HG03108 (cell line): ENCODE measurements around the gene MMP15.
"Not testable (repeated sequence)": the region's sequence is repeated elsewhere in the genome, so short reads cannot be mapped to it uniquely, and the experiment has no call there.

ENCODE experiments used
- ATAC-seq: cut with Tn5 transposase; IDR thresholded peaks from one replicate; pipeline ENCODE4 v1.9.1; 2021; ENCODE audit warnings: moderate library complexity; ENCODE audit not compliant: unreplicated experiment

MMP15 gene

DNA sequence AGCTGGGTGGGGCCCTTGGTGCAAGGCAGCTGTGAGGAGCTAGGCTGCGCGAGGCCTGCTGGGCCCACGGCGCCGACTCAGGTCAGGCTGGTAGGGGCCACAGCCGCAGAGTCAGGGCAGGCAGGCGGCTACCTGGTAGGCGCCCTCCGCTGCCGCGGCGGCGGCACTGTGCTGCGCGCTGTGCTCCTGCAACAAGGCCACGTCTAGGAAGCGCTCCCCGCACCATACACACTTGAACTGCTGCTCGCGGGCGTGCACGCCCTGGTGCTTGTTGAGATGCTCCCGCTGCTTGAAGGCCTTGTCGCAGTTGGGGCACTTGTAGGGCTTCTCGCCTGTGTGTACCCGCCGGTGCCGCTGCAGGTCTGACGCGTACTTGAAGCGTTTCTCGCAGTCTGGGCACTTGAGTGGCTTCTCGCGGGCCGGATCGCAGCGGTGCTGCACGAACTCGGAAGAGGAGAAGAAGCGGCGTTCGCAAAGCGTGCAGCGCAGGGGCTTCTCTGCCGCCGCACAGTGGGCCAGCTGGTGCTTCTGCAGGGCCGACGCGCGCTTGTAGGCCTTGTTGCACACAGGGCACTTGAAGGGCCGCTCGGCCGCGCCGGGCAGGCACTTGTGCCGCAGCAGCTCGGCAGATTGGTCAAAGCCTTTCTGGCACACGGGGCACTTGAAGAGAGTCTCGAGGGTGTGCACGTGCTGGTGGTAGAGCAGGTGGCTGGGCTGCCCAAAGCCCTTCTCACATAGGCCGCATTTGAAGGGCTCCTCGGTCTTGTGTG lies 29.0 kb upstream of the MMP15 start:
- no peak for ATAC-seq

DNA sequence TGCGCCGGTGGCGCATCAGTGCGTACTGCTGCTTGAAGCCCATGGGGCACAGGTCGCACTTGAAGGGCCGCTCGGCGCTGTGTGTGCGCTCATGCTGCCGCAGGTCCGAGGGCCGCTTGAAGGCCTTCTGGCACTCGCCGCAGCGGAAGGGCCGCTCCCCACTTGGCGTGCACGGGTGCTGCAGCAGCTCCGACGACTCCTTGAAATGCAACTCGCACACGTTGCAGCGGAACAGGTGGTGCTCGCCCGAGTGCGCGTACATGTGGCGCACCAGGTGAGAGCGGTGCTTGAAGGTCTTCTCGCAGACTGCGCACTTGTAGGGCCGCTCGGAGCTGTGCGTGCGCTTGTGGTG lies 28.4 kb upstream of the MMP15 start:
- ATAC-seq: no peak

- ATAC-seq: no peak
Measured at GRCh38 chr16:57997528-57998265, 27.9 kb upstream of the MMP15 start.

DNA sequence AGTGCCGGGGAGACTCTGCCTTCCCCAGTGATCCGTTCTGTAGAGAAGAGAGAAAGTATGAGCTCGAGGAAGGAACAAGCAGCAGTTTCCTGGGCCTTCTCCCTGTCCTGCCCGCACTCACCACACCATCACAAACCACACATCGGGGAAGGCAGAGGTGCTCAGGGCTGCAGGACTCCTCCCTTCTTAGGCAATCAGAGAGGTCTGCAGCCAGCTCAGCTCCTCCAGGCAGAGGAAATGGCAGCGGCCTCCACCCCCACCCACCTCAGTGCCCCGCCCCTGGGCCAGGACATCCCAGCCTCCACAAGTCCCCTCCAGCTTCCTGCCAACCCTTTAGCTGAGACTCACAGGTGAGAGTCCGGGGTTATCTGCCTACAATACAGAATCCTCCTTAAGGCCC lies 27.1 kb upstream of the MMP15 start:
- ATAC-seq: no peak

GRCh38 chr16:57998992-57999365 lies 26.6 kb upstream of the MMP15 start:
- ATAC-seq: no peak

DNA sequence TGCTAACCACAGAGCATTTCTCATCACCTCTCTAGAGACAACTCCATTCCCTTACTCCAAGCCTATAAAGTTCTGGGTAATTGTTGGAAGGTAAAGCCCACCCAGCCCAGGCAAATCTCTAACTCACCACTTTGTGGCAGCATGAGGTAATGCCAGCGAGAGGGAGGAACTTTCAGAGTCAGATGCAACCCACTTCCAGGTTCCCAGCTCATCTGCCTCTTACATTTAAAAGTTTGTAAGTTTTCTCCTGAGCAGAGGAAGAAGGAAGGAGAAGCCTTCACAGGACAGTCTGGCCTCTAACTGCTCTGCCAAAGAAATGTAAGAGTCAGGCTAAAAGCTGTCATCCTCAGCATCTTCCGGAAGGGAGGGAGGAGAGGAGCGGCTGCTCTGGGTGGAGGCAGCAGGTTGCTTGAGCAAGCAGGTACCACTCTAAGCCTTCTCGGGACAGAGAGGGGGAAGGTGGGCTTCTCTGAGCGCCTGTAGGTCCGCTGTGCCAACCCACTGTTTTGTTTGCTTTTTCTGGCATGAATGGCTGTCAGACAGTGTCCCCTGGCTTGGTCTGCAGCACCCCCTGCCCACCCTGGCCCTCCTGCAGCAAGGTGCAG lies 26.1 kb upstream of the MMP15 start:
- ATAC-seq: no peak

DNA sequence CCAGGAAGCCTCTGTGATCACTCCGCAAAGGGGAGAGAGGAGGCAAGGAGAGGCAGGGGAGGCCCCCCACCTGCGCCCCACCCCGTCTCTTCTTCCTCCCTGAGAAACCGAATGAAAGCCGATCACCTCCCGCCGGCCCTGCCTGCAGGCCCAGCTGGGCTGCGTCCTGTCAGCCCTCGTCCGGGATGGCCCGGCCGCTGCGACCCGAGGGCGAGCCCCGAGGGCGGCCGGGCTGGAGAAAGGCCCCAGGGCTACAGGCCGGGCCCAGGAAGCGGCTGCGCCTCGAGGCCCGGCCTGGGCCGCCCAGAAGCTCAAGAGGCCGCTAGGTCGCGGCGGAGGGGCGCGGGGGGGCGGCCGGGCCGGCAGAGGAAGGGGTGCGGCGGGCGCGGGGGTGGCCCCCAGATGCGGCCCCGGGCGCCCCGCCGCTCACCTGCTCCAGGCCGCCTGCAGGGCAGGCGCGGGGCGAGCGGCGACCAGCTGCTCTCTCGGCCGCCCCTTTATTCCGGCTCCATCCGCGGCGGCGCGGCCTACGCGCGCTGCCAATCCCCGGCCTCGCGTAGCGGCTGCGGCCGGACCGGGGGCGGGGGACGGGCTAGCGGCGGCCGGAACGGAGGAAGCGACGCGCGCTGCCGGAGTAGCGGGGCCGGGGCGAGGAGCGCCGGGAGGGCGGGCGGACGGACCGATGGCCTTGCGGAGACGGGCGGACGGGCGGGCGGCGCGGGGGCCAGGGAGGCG lies 25.4 kb upstream of the MMP15 start, which contains the start of gene ZNF319:
Gene ZNF319 (minus strand): TSS at position 702 of the 735 bp plus-strand sequence. CDS start 2,407 bp downstream, outside the sequence.
- ATAC-seq: peak; percentile 16

- peak; percentile 78 for ATAC-seq
Measured at GRCh38 chr16:58000706-58001676, 24.6 kb upstream of the MMP15 start, which contains the start of gene USB1. TSS of gene USB1 (plus strand) at chr16:58001407. CDS start at chr16:58001484, 77 bp downstream.

- no peak for ATAC-seq
Measured at GRCh38 chr16:58001781-58002415, 23.7 kb upstream of the MMP15 start.

DNA sequence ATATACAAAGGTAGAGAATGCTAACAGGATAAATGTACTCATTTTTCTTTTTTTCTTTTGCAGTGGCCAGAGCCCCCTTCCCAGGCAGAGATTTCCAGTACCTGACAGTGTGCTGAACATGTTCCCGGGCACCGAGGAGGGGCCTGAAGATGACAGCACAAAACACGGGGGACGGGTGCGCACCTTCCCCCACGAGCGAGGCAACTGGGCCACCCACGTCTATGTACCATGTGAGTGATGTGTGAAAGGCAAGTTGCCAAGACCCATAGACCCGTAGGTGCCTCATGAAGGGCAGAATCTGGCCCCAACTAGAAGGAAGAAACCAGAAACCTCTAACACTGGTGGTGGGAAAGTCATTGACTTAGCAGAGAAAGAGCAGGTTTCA lies 23.1 kb upstream of the MMP15 start:
- no peak for ATAC-seq

GRCh38 chr16:58002936-58003335 lies 22.6 kb upstream of the MMP15 start:
- no peak for ATAC-seq

DNA sequence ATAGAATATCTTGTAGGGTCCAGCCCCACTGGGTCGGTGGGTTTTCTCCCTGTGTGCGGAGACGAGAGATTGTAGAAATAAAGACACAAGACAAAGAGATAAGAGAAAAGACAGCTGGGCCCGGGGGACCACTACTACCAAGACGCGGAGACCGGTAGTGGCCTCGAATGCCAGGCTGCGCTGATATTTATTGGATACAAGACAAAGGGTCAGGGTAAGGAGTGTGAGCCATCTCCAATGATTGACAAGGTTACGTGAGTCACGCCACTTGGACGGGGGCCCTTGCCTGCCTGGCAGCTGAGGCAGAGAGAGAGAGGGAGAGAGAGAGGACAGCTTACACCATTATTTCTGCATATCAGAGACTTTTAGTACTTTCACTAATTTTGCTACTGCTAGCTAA lies 20.8 kb upstream of the MMP15 start:
- not testable (repeated sequence) for ATAC-seq

DNA sequence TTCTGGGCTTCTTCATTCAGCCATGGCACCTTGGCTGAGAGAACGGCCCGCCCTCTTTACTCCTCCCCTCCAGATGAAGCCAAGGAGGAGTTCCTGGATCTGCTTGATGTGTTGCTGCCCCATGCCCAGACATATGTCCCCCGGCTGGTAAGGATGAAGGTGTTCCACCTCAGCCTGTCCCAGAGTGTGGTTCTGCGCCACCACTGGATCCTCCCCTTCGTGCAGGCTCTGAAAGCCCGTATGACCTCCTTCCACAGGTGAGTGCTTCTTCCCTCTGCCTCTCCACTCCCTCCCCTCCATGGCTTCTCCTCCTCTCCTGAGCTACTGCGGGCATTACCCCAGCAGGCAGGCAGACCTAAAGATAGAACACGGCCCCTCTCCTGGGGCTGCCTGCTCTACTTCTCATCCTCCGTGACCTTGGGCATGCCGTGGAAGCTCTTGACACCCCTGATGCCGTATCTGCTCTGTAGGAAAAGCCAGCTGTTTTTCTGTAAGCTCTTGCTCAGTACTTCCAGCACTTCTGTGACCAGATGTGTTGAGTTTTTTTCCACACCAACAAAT lies 15.6 kb upstream of the MMP15 start:
- no peak for ATAC-seq

DNA sequence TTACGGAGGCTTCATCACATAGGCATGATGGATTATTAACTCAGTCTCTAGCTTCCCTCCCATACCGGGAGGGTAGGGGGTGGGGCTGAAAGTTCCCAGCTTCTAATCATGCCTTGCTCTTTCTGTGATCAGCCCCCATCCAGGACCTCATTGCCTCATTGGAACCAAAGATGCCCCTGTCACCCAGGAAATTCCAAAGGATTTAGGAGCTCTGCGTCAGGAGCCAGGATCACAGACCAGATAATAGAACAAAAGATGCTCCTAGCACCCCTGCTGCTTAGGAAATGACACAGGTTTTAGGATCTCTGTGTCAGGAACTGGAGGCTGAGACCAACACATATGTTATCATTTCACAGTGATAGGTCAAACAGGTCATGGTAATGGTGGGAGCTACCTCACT lies 14.7 kb upstream of the MMP15 start:
- no peak for ATAC-seq

- no peak for ATAC-seq
Measured at GRCh38 chr16:58011652-58012051, 13.9 kb upstream of the MMP15 start.

DNA sequence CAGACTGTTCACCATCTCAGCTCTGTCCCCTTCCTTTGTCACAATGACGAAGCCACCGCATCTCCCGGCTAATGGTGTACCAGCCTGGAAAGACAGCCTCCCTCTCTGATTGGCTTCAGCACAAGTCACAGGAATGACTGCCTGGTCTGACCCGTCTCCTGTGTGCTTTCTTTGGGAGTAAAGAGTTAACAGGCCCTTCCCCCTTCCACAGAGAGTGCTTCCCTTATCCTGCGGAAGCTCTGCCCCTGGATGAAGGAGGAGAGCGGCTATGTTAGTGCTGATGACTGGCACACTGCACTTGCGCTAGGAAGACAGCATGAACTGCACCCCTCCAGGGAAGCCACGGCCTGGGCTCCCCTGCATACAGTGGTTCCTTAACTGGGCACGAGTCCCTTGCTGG lies 13.1 kb upstream of the MMP15 start:
- ATAC-seq: no peak

GRCh38 chr16:58013201-58013956 lies 12.2 kb upstream of the MMP15 start:
- no peak for ATAC-seq

DNA sequence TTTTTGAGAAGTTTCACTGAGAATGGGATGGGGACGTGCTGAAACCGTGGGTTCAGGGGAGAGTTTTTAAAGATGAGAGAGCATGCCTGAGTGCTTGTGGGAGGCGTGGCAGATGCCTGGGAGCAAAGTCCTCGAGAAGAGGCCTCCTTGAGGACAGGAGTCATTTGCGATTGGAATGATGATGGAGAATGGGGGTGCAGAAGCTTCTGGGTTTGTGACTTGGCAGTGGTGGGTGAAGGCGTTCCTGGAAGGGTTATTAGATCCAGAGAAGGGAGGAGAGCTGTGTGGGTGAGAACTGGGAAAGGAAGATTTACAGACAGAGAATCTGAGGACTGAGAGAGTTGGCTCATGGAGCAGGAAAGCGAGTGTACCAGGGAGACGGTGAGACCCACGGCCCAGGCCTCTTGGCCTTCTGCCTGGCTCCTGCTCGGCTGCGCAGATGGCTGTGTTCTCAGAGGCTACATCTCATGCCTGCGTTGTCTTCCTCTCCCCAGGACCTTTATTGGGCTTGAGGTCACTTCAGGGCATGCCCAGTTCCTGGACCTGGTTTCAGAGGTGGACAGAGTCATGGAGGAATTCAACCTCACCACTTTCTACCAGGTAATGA lies 8.6 kb upstream of the MMP15 start:
- no peak for ATAC-seq
